Measurements from ENCODE around the gene TSSK3. TPM values are rescaled to one million over a fixed set of nuclear protein-coding genes. Genes with fewer than 3 reads are reported as not detected.

Gene TSSK3
- total RNA-seq, 4 donors from 2014 or later, result 1.8 TPM; not detected in 3

GRCh38 chr1:32357614-32358013, 4.7 kb upstream of the TSSK3 start:
- no peak overlapping the region for H3K27ac ChIP-seq
- TF ChIP-seq CTCF (IDR thresholded peaks at IDR 0.05 in 4 of 5, conservative IDR thresholded peaks at IDR 0.05 in 1 of 5) (no peak), POLR2A (IDR thresholded peaks at IDR 0.05) (no peak)

DNA sequence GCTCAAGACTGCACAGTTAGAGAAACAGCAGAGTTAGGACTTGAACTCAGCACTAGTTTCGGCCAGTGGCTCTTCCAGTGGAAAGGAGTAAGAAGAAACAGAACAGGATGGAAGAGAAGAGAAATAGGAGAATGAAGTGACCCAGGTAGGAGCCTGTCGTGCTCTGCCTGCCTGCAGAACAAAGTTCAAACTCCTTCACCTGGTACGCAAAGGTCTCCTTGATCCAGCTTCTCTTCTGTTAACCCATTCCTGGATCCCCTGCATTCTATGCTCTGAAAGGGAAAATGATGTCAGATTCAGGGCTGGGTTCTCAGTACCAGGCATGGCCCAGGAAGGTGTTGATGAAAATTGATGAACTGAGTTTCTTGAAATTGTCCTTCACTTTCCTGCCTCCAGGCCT, 3.9 kb upstream of the TSSK3 start:
- no peak for ATAC-seq
- H3K36me3 ChIP-seq, result peaks cover 0 to 9% of the 10 kb centered on the region in 2 donors
- no peak overlapping the region for H3K4me3 ChIP-seq
- intact Hi-C loops (cut with DNase I; ENCODE audit: low total_unique reads) (no loop called here), in situ Hi-C loops (cut with MboI; ENCODE audit: low sequenced_read_pairs in 4 of 4) (no loop called here)
- H3K9me3 ChIP-seq, result no peaks in the 10 kb centered on the region
- no peak for DNase-seq
- TF ChIP-seq CTCF (IDR thresholded peaks at IDR 0.05 in 4 of 5, conservative IDR thresholded peaks at IDR 0.05 in 1 of 5) (no peak), POLR2A (IDR thresholded peaks at IDR 0.05) (no peak)
- H3K27me3 ChIP-seq, result no peaks in the 10 kb centered on the region
- H3K27ac ChIP-seq, result no peak overlapping the region
- H3K4me1 ChIP-seq, result peaks cover 15 to 18% of the 10 kb centered on the region in 2 donors

More at GRCh38 chr1:32357614-32358013, 4.7 kb upstream of the TSSK3 start:
- Histone ChIP-seq H3K36me3 (peaks cover 0 to 8% of the 10 kb centered on the region in 2 donors), H3K4me1 (peaks cover 23 to 24% of the 10 kb centered on the region in 2 donors), H3K4me3 (no peak overlapping the region), H3K27me3 (no peaks in the 10 kb centered on the region), H3K9me3 (no peaks in the 10 kb centered on the region)
- ATAC-seq, result no peak
- in situ Hi-C loops (cut with MboI; ENCODE audit: low sequenced_read_pairs in 4 of 4) (no loop called here), intact Hi-C loops (cut with DNase I; ENCODE audit: low total_unique reads) (no loop called here)
- no peak for DNase-seq

DNA sequence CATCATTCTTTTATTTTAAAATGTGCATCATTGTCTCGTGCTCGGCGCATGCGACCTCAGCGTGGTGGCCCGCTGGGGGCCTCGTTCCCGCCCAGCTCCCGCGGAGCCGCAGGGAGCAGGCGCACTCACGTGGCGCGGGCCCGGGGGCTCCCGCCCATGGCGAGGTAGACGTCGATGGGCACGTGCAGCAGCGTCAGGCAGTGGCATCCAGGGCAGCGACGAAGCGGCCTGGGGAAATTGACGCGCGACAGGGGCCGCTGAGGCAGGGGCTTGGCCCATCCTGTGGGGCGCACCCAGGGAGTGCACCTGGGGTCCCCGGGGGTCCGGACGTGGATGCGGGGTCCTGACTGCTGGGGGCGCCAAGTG, 1.0 kb upstream of the TSSK3 start:
- Histone ChIP-seq H3K36me3 (peaks cover 0 to 30% of the 10 kb centered on the region in 2 donors), H3K27me3 (no peaks in the 10 kb centered on the region), H3K27ac (no peak overlapping the region), H3K9me3 (no peaks in the 10 kb centered on the region), H3K4me1 (peaks cover 12% of the 10 kb centered on the region in 2 donors), H3K4me3 (peak overlapping the region in 3 of 4 donors; percentile 41 to 54 (median 44))
- ATAC-seq (peak; percentile 5 to 20), DNase-seq (no peak)
- intact Hi-C loops (cut with DNase I; ENCODE audit: low total_unique reads) (no loop called here), in situ Hi-C loops (cut with MboI; ENCODE audit: low sequenced_read_pairs in 4 of 4) (no loop called here)
- TF ChIP-seq POLR2A (IDR thresholded peaks at IDR 0.05) (no peak), CTCF (IDR thresholded peaks at IDR 0.05 in 4 of 5, conservative IDR thresholded peaks at IDR 0.05 in 1 of 5) (no peak)

- no peak for TF ChIP-seq POLR2A (IDR thresholded peaks at IDR 0.05)
- TF ChIP-seq CTCF (IDR thresholded peaks at IDR 0.05 in 4 of 5, conservative IDR thresholded peaks at IDR 0.05 in 1 of 5), result peak in 4 of 5 experiments; percentile 20 to 44 (median 28)
- intact Hi-C loops (cut with DNase I; ENCODE audit: low total_unique reads), result no loop called here
- H3K27ac ChIP-seq, result no peak overlapping the region
- H3K36me3 ChIP-seq, result peaks cover 0 to 36% of the 10 kb centered on the region in 2 donors
- DNase-seq, result no peak
- H3K27me3 ChIP-seq, result no peaks in the 10 kb centered on the region
- peaks cover 12% of the 10 kb centered on the region in 2 donors for H3K4me1 ChIP-seq
- in situ Hi-C loops (cut with MboI; ENCODE audit: low sequenced_read_pairs in 4 of 4), result no loop called here
- H3K9me3 ChIP-seq, result no peaks in the 10 kb centered on the region
- H3K4me3 ChIP-seq, result peak overlapping the region; percentile 41 to 54 (median 49)
- peak; percentile 22 to 31 for ATAC-seq
Measured at GRCh38 chr1:32361674-32362473, 465 bp upstream of the TSSK3 start.

All from gastrocnemius medialis (tissue), 4 donors.